ENCODE measurements around the gene PFKL.

The PFKL gene

GRCh38 chr21:44325386-44326271, 25.8 kb downstream of the PFKL start:
- no peaks in the 10 kb centered on the region for H3K9me3 ChIP-seq (ENCODE audit: insufficient read depth, low read length, severe bottlenecking)
- peaks cover 81% of the 10 kb centered on the region for H3K36me3 ChIP-seq (ENCODE audit: insufficient read depth, low read length)
- H3K4me3 ChIP-seq (ENCODE audit: low read depth in 1 of 2, low read length in 2 of 2) = no peak overlapping the region
- DNase-seq (no peak), ATAC-seq (ENCODE audit: insufficient read depth, low read depth) (no peak)
- no peaks in the 10 kb centered on the region for H3K79me2 ChIP-seq (ENCODE audit: insufficient read depth, low read length)
- H3K9ac ChIP-seq (ENCODE audit: low read depth, low read length) = no peak overlapping the region
- TF ChIP-seq CTCF (IDR thresholded peaks at IDR 0.05; ENCODE audit: borderline replicate concordance, extremely low read depth, low read length, poor library complexity, severe bottlenecking) = no peak
- no peak for TF ChIP-seq EZH2 (IDR thresholded peaks at IDR 0.05; ENCODE audit: borderline replicate concordance, low read depth, low read length, severe bottlenecking)
- no peaks in the 10 kb centered on the region for H3K4me1 ChIP-seq (ENCODE audit: insufficient read depth, low read length)
- H4K20me1 ChIP-seq (ENCODE audit: insufficient read depth, low read length) = peaks cover 31% of the 10 kb centered on the region
- no peaks in the 10 kb centered on the region for H3K27me3 ChIP-seq (ENCODE audit: insufficient read depth, low read length, poor library complexity)
- no peak overlapping the region for H3K4me2 ChIP-seq (ENCODE audit: insufficient read depth, low read length)
- H3K27ac ChIP-seq (ENCODE audit: low read length) = no peak overlapping the region
- no peak overlapping the region for H2AFZ ChIP-seq (ENCODE audit: low read depth, low read length)

- H3K27me3 ChIP-seq (ENCODE audit: insufficient read depth, low read length, poor library complexity) = no peaks in the 10 kb centered on the region
- H3K79me2 ChIP-seq (ENCODE audit: insufficient read depth, low read length) = no peaks in the 10 kb centered on the region
- no peak overlapping the region for H2AFZ ChIP-seq (ENCODE audit: low read depth, low read length)
- ATAC-seq (ENCODE audit: insufficient read depth, low read depth) (no peak), DNase-seq (no peak)
- H3K36me3 ChIP-seq (ENCODE audit: insufficient read depth, low read length) = peaks cover 80% of the 10 kb centered on the region
- no peak overlapping the region for H3K4me2 ChIP-seq (ENCODE audit: insufficient read depth, low read length)
- no peaks in the 10 kb centered on the region for H3K4me1 ChIP-seq (ENCODE audit: insufficient read depth, low read length)
- no peak overlapping the region for H3K9ac ChIP-seq (ENCODE audit: low read depth, low read length)
- H3K4me3 ChIP-seq (ENCODE audit: low read depth in 1 of 2, low read length in 2 of 2) = no peak overlapping the region
- H4K20me1 ChIP-seq (ENCODE audit: insufficient read depth, low read length) = peaks cover 34% of the 10 kb centered on the region
- no peak overlapping the region for H3K27ac ChIP-seq (ENCODE audit: low read length)
- TF ChIP-seq CTCF (IDR thresholded peaks at IDR 0.05; ENCODE audit: borderline replicate concordance, extremely low read depth, low read length, poor library complexity, severe bottlenecking) = no peak
- no peak for TF ChIP-seq EZH2 (IDR thresholded peaks at IDR 0.05; ENCODE audit: borderline replicate concordance, low read depth, low read length, severe bottlenecking)
- H3K9me3 ChIP-seq (ENCODE audit: insufficient read depth, low read length, severe bottlenecking) = no peaks in the 10 kb centered on the region
Observed at GRCh38 chr21:44326272-44326647, 26.4 kb downstream of the PFKL start.

GRCh38 chr21:44326716-44327602, 27.1 kb downstream of the PFKL start:
- Histone ChIP-seq H3K36me3 (ENCODE audit: insufficient read depth, low read length) (peaks cover 74% of the 10 kb centered on the region), H3K4me3 (ENCODE audit: low read depth in 1 of 2, low read length in 2 of 2) (no peak overlapping the region)
- no peak for DNase-seq

More at GRCh38 chr21:44326716-44327602, 27.1 kb downstream of the PFKL start:
- Histone ChIP-seq H3K9me3 (ENCODE audit: insufficient read depth, low read length, severe bottlenecking) (no peaks in the 10 kb centered on the region), H3K4me1 (ENCODE audit: insufficient read depth, low read length) (no peaks in the 10 kb centered on the region), H3K27ac (ENCODE audit: low read length) (no peak overlapping the region), H4K20me1 (ENCODE audit: insufficient read depth, low read length) (peaks cover 35% of the 10 kb centered on the region), H3K27me3 (ENCODE audit: insufficient read depth, low read length, poor library complexity) (no peaks in the 10 kb centered on the region), H3K79me2 (ENCODE audit: insufficient read depth, low read length) (no peaks in the 10 kb centered on the region), H2AFZ (ENCODE audit: low read depth, low read length) (no peak overlapping the region), H3K9ac (ENCODE audit: low read depth, low read length) (no peak overlapping the region), H3K4me2 (ENCODE audit: insufficient read depth, low read length) (no peak overlapping the region)
- no peak; the same call in 2 of the 3 replicates for ATAC-seq (ENCODE audit: insufficient read depth, low read depth)
- TF ChIP-seq CTCF (IDR thresholded peaks at IDR 0.05; ENCODE audit: borderline replicate concordance, extremely low read depth, low read length, poor library complexity, severe bottlenecking) = no peak
- no peak for TF ChIP-seq EZH2 (IDR thresholded peaks at IDR 0.05; ENCODE audit: borderline replicate concordance, low read depth, low read length, severe bottlenecking)
